CD4-positive, alpha-beta T cell treated with Interleukin-4 for 1 hour (primary cell): ENCODE results near the gene GARS1.
"Not testable (repeated sequence)": the region's sequence is repeated elsewhere in the genome, so short reads cannot be mapped to it uniquely, and the experiment has no call there.

ENCODE experiments used
- DNase-seq, 2 donors: peaks; one replicate each; pipeline ENCODE4 v3.0.0-alpha.2; 2020 to 2022

The GARS1 gene

DNA sequence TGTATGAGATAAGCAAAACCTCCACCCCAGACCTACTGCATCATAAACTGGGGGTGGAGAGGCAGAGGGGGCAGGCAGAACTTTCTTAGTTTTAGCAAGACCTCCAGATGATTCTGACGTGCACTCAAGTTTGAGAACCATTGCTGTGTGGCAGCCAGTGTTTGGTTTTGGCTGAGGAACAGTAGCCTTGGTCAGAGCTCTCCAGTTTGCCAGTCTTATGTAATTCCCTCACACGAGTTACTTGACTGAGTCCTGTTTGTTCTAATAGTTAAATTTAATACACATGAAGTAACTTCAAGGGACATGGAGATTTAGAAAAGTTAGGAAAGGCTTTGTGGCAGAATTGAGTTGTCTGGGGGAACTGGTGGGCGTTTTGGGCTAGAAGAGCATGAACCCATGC, 38.5 kb downstream of the GARS1 start:
- DNase-seq = no peak

DNA sequence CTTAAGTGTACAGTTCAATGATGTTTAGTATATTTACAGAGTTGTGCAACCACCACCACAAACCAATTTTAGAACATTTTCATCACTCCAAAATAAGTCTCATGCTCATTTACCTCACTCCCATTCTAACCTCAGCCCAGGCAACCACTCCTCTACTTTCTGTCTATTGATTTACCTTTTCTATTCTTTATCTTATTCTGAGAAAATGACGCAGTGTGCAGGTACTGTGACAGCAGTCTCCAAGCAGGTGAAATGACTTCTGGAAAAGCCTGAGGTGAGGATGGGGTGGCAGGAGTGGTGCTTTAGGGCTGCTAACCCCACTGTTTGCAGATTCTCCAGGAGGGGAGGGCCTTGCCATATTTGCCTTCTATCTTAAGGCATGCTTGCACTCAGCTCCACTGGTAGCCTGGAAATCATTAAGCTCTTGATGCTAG, 39.5 kb downstream of the GARS1 start:
- no peak for DNase-seq

- DNase-seq = no peak
Measured at GRCh38 chr7:30634634-30635201, 40.0 kb downstream of the GARS1 start.

- no peak for DNase-seq
Measured at GRCh38 chr7:30635798-30636197, 41.1 kb downstream of the GARS1 start.

- not testable (repeated sequence) for DNase-seq
Measured at GRCh38 chr7:30642322-30642721, 47.6 kb downstream of the GARS1 start.

- DNase-seq = no peak
Measured at GRCh38 chr7:30642789-30643188, 48.1 kb downstream of the GARS1 start.

GRCh38 chr7:30644286-30644955, 49.7 kb downstream of the GARS1 start:
- no peak for DNase-seq

- DNase-seq = no peak
Measured at GRCh38 chr7:30645661-30646060, 51.0 kb downstream of the GARS1 start.

- DNase-seq = no peak
Measured at GRCh38 chr7:30646154-30646553, 51.5 kb downstream of the GARS1 start.

DNA sequence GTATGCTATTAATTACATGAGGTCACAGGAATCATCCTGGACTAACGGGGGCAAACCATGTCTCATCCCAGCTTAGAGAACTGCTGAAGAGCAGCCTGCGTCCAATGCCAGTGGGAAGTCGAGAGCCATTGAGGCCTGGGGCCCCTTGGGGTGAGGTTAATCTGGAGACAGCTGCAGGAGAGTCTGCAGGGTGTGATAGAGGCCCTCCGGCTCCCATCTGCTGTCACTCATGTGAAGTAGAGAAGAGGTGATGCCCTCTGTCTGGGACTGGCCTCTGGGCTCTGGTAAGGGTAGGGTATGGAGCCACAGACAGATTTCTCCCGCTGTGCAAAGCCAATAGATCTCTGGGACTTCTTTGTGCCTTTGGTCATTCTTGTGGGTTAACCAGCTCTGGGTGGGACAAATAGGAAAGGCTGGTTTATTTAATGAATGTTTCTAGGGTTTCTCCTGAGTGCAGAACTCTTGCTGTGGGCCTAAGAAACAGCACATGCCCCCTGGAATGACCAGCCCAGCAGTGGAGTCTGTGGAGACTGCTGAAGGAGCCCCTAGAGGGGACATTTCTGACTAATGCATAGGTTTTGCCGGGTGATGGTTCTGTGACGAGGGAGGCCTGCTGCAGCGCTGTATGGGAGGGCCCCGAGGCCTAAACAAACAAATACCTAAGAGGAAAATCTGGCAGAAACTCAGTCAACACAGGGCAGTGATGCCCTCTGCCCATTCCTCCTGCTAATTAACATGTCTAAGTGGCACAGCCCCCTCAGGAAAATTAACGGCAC, 53.1 kb downstream of the GARS1 start:
- DNase-seq = no peak

GRCh38 chr7:30648744-30649540, 54.3 kb downstream of the GARS1 start:
- DNase-seq = no peak

DNA sequence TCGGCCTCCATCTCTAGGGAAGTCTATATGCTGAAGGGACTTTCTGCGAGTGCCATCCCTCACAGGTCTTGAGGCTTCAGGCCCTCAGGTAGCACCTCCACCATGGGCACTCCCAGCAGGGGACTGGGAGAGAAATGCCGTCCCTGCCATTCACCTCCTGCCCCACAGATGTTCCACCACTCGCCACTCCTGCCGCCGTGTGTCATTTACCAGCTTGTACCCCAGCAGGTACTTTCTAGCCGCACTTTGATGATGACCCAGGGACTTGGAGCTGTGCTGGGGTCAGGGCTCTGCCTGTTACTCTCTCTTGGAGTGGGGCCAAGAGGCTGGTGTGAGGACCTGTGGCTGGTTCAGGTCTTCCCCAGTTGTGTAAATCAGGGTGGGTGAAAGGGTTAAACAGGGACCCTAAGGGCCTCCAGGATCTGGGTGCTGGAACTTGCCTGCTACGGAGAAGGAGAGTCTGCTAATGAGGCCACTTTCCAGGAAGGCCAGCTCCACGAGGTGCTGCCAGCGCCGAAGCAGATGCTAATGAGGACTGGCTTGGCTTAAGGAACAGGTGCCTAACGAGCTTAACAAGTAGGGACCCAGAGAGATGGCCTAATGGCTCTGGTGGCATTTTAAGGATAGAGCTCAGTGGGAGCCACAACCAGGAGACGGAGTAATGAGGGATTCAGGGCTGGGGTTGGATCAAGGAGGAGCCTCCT, 55.2 kb downstream of the GARS1 start:
- DNase-seq = no peak

DNA sequence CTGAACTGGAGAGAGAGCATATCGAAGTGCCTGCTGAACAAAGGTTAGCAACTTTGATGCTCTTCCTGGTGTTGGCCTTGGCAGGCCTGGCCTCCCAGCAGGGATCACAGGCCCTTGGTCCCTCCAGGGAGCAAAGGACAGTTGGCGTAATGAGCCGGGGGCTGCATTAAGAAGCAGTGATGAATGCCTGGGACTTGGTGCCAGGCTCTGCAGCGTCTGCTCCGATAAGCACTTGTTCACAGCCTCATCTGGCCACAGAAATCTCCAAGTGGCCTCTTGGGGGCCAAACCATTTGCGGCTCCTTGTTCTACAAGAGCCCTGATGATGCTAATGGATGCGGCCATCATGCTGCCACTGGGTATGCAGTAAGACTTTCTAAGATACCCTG, 55.7 kb downstream of the GARS1 start:
- no peak for DNase-seq

- DNase-seq = no peak
Measured at GRCh38 chr7:30652132-30652531, 57.5 kb downstream of the GARS1 start.

GRCh38 chr7:30652698-30653641, 58.3 kb downstream of the GARS1 start:
- no peak for DNase-seq

- DNase-seq = no peak
Measured at GRCh38 chr7:30654296-30655090, 59.8 kb downstream of the GARS1 start.

DNA sequence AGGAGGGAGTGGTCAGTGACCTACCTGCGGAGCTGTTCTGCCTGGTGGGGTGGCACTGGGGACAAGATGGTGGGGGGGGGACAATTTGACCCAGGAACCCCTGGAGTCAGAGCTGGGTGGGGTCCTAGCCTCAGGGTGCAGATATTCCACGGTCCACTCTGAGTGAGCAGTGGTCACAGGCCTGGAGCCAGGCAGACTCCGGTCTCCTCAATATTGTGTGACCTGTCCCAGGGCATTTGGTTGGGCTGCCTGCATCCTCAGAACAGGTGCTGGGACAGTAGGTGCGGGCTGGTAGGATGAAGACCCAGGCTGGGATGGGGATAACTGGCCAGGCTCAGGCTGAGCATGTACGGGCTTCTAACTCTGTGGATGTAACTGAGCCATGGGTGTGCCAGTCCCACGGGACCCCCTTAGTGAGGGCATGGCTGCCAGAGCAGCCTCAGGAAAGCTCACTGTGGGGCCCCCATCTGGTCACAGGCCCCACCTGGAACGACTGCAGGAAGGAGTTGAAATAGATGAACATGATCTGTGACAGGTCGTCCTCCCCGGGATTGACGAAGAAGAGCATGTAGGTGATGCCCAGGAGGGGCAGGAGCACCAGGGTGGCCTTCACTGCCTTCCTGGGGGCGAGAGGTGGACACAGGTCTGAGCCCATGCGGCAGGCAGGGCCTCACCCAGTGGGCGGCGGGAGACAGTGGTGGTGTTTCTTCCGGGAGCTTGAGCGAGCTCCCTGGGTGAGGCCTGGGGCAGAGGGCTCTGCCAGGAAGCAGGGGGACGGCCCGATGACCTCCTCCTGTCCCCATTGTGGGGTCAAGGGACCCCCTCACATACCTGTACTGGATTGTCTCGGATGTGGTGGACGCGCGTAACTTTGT, 60.7 kb downstream of the GARS1 start:
- no peak for DNase-seq

- DNase-seq = no peak
Measured at GRCh38 chr7:30656006-30656957, 61.6 kb downstream of the GARS1 start.
